ENCODE data around the gene CADM2. TPM values are rescaled to one million over a fixed set of nuclear protein-coding genes. Genes with fewer than 3 reads are reported as not detected.

The CADM2 gene
- total and polyA plus RNA-seq, 12 donors, result 0.10 to 12.6 (median 2.2) TPM

DNA sequence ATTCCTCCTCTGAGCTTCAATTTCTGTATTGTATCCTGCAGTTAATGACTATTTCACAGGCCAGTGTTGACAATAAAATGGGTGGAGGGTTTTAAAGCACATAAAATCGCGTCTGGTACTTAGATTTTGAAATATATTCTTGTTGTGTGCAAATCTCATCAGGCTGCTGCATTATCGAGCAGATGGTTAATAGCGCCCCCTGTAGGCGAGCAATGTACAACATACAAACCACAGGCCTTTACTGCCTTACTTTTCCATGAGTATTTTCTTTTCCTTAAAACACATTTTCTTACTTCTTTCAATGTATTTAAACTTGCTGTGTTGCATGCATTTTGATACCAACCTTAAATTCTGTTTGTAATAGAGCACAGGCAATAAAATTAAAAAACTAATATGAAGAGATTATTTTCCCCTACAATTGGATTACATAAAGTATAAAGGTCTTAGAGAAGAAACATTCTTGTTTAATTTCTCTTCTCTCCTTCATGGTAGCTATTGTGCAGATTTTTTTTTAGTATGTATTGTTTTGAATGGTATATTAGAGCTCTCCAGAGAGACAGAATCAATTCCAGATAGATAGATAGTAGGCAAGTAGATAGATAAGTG is 608.4 kb downstream of the CADM2 start:
- TF ChIP-seq POLR2A (IDR thresholded peaks at IDR 0.05), result no peak
- TF ChIP-seq, protein P1, sequence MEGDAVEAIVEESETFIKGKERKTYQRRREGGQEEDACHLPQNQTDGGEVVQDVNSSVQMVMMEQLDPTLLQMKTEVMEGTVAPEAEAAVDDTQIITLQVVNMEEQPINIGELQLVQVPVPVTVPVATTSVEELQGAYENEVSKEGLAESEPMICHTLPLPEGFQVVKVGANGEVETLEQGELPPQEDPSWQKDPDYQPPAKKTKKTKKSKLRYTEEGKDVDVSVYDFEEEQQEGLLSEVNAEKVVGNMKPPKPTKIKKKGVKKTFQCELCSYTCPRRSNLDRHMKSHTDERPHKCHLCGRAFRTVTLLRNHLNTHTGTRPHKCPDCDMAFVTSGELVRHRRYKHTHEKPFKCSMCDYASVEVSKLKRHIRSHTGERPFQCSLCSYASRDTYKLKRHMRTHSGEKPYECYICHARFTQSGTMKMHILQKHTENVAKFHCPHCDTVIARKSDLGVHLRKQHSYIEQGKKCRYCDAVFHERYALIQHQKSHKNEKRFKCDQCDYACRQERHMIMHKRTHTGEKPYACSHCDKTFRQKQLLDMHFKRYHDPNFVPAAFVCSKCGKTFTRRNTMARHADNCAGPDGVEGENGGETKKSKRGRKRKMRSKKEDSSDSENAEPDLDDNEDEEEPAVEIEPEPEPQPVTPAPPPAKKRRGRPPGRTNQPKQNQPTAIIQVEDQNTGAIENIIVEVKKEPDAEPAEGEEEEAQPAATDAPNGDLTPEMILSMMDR (IDR thresholded peaks at IDR 0.05), result peak; percentile 20 to 59 (median 36)
- Histone ChIP-seq H3K9me3 (replicated peaks in 1 of 3) (no peaks in the 10 kb centered on the region), H3K4me1 (replicated peaks in 1 of 2) (no peaks in the 10 kb centered on the region), H3K4me3 (no peak overlapping the region), H3K27me3 (no peaks in the 10 kb centered on the region), H3K36me3 (replicated peaks in 1 of 2) (no peaks in the 10 kb centered on the region), H3K27ac (no peak overlapping the region)
- intact Hi-C loops (cut with DNase I), result no loop called here
- WGBS, 4 donors, result 4 to 11% (median 5%) methylated on average over 5 of the region's 5 CpGs
- peak; percentile 15 to 73 (median 28) for DNase-seq

DNA sequence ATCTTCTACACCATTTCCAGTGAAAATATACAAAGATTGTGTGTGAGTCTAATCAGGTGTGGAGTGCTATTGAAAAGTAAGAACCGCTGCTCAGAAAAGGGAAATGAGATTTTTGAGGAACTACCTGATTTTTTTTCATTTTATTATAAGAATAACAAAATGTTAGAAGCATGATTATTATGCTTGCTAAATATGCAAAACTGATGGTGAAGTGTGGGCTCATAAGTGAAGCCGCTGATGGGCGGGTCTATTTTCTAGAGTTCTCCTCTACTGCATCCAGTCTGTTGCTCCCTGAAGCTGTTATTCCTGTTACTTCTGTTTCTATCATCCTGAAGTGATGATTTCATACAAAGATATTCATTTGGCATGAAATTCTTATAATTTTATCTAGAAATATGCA is 612.0 kb downstream of the CADM2 start:
- intact Hi-C loops (cut with DNase I), result no loop called here
- Histone ChIP-seq H3K9me3 (replicated peaks in 1 of 3) (no peaks in the 10 kb centered on the region), H3K27me3 (no peaks in the 10 kb centered on the region), H3K36me3 (replicated peaks in 1 of 2) (no peaks in the 10 kb centered on the region), H3K4me3 (no peak overlapping the region), H3K4me1 (replicated peaks in 1 of 2) (no peaks in the 10 kb centered on the region), H3K27ac (no peak overlapping the region)
- WGBS, 4 donors, result 77 to 85% (median 82%) methylated on average over 3 of the region's 3 CpGs
- no peak for DNase-seq
- TF ChIP-seq POLR2A (IDR thresholded peaks at IDR 0.05), result no peak
- TF ChIP-seq, protein P1 (IDR thresholded peaks at IDR 0.05), result no peak

DNA sequence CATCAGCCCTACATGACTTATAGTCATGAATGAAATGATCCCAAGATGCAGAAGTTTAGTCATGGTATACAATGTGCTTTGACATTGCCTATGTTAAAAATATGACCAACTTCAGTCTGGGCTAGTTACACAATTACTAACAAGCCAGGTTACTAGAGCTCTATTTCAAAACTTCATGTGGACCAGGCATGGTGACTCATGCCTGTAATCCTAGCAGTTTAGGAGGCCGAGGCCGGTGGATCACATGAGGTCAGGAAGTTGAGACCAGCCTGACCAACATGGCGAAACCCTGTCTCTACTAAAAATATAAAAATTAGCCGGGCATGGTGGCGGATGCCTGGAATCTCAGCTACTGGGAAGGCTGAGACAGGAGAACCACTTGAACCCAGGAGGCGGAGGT is 613.0 kb downstream of the CADM2 start:
- Histone ChIP-seq H3K9me3 (replicated peaks in 1 of 3) (no peaks in the 10 kb centered on the region), H3K27me3 (no peaks in the 10 kb centered on the region), H3K4me1 (replicated peaks in 1 of 2) (no peaks in the 10 kb centered on the region), H3K36me3 (replicated peaks in 1 of 2) (no peaks in the 10 kb centered on the region), H3K4me3 (no peak overlapping the region), H3K27ac (no peak overlapping the region)
- intact Hi-C loops (cut with DNase I), result no loop called here
- no peak for DNase-seq
- 78 to 89% (median 84%) methylated on average over 6 of the region's 6 CpGs for WGBS, 4 donors
- no peak for TF ChIP-seq POLR2A (IDR thresholded peaks at IDR 0.05)
- TF ChIP-seq, protein P1 (IDR thresholded peaks at IDR 0.05), result no peak

DNA sequence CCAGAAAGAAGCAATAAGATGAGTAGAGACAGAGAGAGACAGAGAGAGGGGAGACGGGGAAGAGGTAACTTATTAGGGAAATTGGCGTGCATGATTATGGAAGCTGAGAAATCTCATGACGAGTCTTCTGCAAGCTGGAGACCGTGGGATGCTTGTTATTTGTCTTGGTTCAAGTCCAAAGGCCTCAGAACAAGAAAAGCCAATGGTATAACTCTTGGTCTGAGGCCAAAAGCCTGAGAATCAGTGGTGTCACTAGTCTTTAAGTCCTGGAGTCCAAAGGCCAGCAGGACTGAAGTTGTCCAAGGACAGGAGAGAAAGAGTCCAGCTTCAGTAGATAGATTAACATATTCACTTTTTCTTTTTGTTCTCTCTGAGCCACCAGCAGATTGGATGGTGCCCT is 613.6 kb downstream of the CADM2 start:
- no peak for DNase-seq
- intact Hi-C loops (cut with DNase I), result no loop called here
- 56 to 80% (median 62%) methylated on average over 4 of the region's 4 CpGs for WGBS, 4 donors
- Histone ChIP-seq H3K4me1 (replicated peaks in 1 of 2) (no peaks in the 10 kb centered on the region), H3K4me3 (no peak overlapping the region), H3K36me3 (replicated peaks in 1 of 2) (no peaks in the 10 kb centered on the region), H3K27ac (no peak overlapping the region), H3K9me3 (replicated peaks in 1 of 3) (no peaks in the 10 kb centered on the region), H3K27me3 (no peaks in the 10 kb centered on the region)
- no peak for TF ChIP-seq POLR2A (IDR thresholded peaks at IDR 0.05)
- TF ChIP-seq, protein P1 (IDR thresholded peaks at IDR 0.05), result no peak

Measured in adrenal gland (tissue), 12 donors.